Activated CD8-positive, alpha-beta T cell treated with anti-CD3 and anti-CD28 coated beads for 36 hours (primary cell): ENCODE measurements around the gene RIOX2. TPM values are rescaled to one million over a fixed set of nuclear protein-coding genes. Genes with fewer than 3 reads are reported as not detected.
A peak's percentile ranks its signal among the peaks of the same experiment; 100 is the strongest.

Experiments used
- ATAC-seq: fragments of 200-7000 bp; cut with Tn5 transposase; one replicate; pipeline ENCODE4 v1.10.0; 2021; ENCODE audit warnings: mild to moderate bottlenecking, moderate library complexity
- CTCF ChIA-PET: fragments of 350-600 bp; sonication (Branson Sonifier 250); formaldehyde crosslinking; loops from one replicate; lab custom pipeline; 2021; ENCODE audit warnings: antibody characterized with exemption; lab: Charles Lee
- POLR2A ChIA-PET: fragments of 350-600 bp; sonication (Branson Sonifier 250); formaldehyde crosslinking; loops from one replicate; lab custom pipeline; 2021; ENCODE audit warnings: antibody characterized with exemption; lab: Charles Lee
- DNase-seq: peaks from one replicate; pipeline ENCODE4 v3.0.0-alpha.2; 2020
- H3K27ac Mint-ChIP-seq: one replicate; pipeline ENCODE4 v1.8.0; 2021; ENCODE audit warnings: mild to moderate bottlenecking, mixed read lengths
- H3K27me3 Mint-ChIP-seq: one replicate; pipeline ENCODE4 v1.8.0; 2021; ENCODE audit warnings: mixed read lengths
- H3K36me3 Mint-ChIP-seq: one replicate; pipeline ENCODE4 v1.8.0; 2021; ENCODE audit warnings: low read depth, mixed read lengths
- H3K4me1 Mint-ChIP-seq: one replicate; pipeline ENCODE4 v1.8.0; 2021; ENCODE audit warnings: low read depth, mixed read lengths
- H3K4me3 Mint-ChIP-seq: one replicate; pipeline ENCODE4 v1.8.0; 2021; ENCODE audit warnings: mild to moderate bottlenecking, moderate library complexity, mixed read lengths
- H3K9me3 Mint-ChIP-seq: one replicate; pipeline ENCODE4 v1.8.0; 2021; ENCODE audit warnings: mixed read lengths
- CTCF ChIP-seq: fragments of 200-600 bp; IDR thresholded peaks from one replicate; pipeline ENCODE4 v1.8.0; 2022; ENCODE audit warnings: antibody characterized with exemption, mild to moderate bottlenecking
- intact Hi-C: fragments of 100-400 bp; cut with micrococcal nuclease; formaldehyde crosslinking; loops from one replicate; pipeline ENCODE4 v1.10.0; 2022
- total RNA-seq, 2 experiments: library from RNA; stranded (reverse); gene quantifications; one replicate each; pipeline ENCODE4 v1.2.3, GENCODE V29; 2021

The RIOX2 gene
- total RNA-seq, 2 experiments from 2014 or later, result 41.2 to 43.3 TPM

- H3K4me1 Mint-ChIP-seq, result peaks cover 17% of the 10 kb centered on the region
- ChIA-PET CTCF (interaction anchor here (1.4 kb wide), 1 partner anchor 33 kb away, joined by 3 read pairs; no protein-coding TSS in a partner anchor), POLR2A (interaction anchor here (1.4 kb wide), 1 partner anchor 31 kb away, joined by 4 read pairs; no protein-coding TSS in a partner anchor)
Observed at GRCh38 chr3:97938444-97938843, 33.8 kb downstream of the RIOX2 start.

GRCh38 chr3:97937205-97937604 lies 35.0 kb downstream of the RIOX2 start:
- ChIA-PET CTCF (interaction anchor here (1.4 kb wide), 1 partner anchor 13 kb away, joined by 3 read pairs; no protein-coding TSS in a partner anchor), POLR2A (interaction anchor here (1.4 kb wide), 1 partner anchor 32 kb away, joined by 4 read pairs; no protein-coding TSS in a partner anchor)
- DNase-seq (no peak), ATAC-seq (no peak)
- intact Hi-C loops, result no loop called here
- Mint-ChIP-seq H3K4me3 (no peak overlapping the region), H3K36me3 (peaks cover 10% of the 10 kb centered on the region), H3K9me3 (no peaks in the 10 kb centered on the region), H3K27ac (no peak overlapping the region), H3K4me1 (peaks cover 13% of the 10 kb centered on the region), H3K27me3 (no peaks in the 10 kb centered on the region)
- no peak for TF ChIP-seq CTCF

More at GRCh38 chr3:97938444-97938843, 33.8 kb downstream of the RIOX2 start:
- intact Hi-C loops, result no loop called here
- no peaks in the 10 kb centered on the region for H3K27me3 Mint-ChIP-seq
- no peak for TF ChIP-seq CTCF
- ATAC-seq (peak; percentile 20), DNase-seq (no peak)
- no peaks in the 10 kb centered on the region for H3K9me3 Mint-ChIP-seq
- peaks cover 15% of the 10 kb centered on the region for H3K36me3 Mint-ChIP-seq
- H3K27ac Mint-ChIP-seq, result no peak overlapping the region
- no peak overlapping the region for H3K4me3 Mint-ChIP-seq

GRCh38 chr3:97935842-97936241 lies 36.4 kb downstream of the RIOX2 start:
- intact Hi-C loops, result no loop called here
- Mint-ChIP-seq H3K27me3 (no peaks in the 10 kb centered on the region), H3K9me3 (peaks cover 2% of the 10 kb centered on the region), H3K4me1 (peaks cover 13% of the 10 kb centered on the region), H3K27ac (no peak overlapping the region), H3K4me3 (no peak overlapping the region), H3K36me3 (peaks cover 11% of the 10 kb centered on the region)
- no peak for TF ChIP-seq CTCF
- no peak for DNase-seq
- ChIA-PET CTCF (interaction anchor here (1.3 to 1.7 kb wide), 2 partner anchors 9 to 10 kb away, joined by 3 read pairs; no protein-coding TSS in a partner anchor), POLR2A (no interaction called here)
- ATAC-seq, result no peak

GRCh38 chr3:97934980-97935695 lies 37.1 kb downstream of the RIOX2 start:
- DNase-seq, result no peak
- H3K36me3 Mint-ChIP-seq, result peaks cover 12% of the 10 kb centered on the region
- no peaks in the 10 kb centered on the region for H3K27me3 Mint-ChIP-seq
- no peak for TF ChIP-seq CTCF
- POLR2A ChIA-PET, result no interaction called here
- peaks cover 13% of the 10 kb centered on the region for H3K4me1 Mint-ChIP-seq
- H3K27ac Mint-ChIP-seq, result no peak overlapping the region
- peaks cover 3% of the 10 kb centered on the region for H3K9me3 Mint-ChIP-seq
- CTCF ChIA-PET, result interaction anchor here (1.0 to 1.7 kb wide), 3 partner anchors 8 to 104 kb away, joined by 3 read pairs; no protein-coding TSS in a partner anchor
- no peak overlapping the region for H3K4me3 Mint-ChIP-seq
- ATAC-seq, result no peak
- intact Hi-C loops, result no loop called here

- ChIA-PET POLR2A (no interaction called here), CTCF (interaction anchor here (0.9 kb wide), 1 partner anchor 36 kb away, joined by 3 read pairs; no protein-coding TSS in a partner anchor)
- H3K4me3 Mint-ChIP-seq, result no peak overlapping the region
Observed at GRCh38 chr3:97932387-97932801, 39.8 kb downstream of the RIOX2 start.

More at GRCh38 chr3:97932387-97932801, 39.8 kb downstream of the RIOX2 start:
- intact Hi-C loops, result no loop called here
- H3K27ac Mint-ChIP-seq, result no peak overlapping the region
- ATAC-seq, result no peak
- no peaks in the 10 kb centered on the region for H3K27me3 Mint-ChIP-seq
- DNase-seq, result no peak
- no peak for TF ChIP-seq CTCF
- H3K9me3 Mint-ChIP-seq, result peaks cover 3% of the 10 kb centered on the region
- H3K4me1 Mint-ChIP-seq, result peaks cover 7% of the 10 kb centered on the region
- H3K36me3 Mint-ChIP-seq, result peaks cover 12% of the 10 kb centered on the region
